Prostate gland (tissue), 2 donors: ENCODE results near the gene ORAI3. TPM values are rescaled to one million over a fixed set of nuclear protein-coding genes. Genes with fewer than 3 reads are reported as not detected.

Source experiments
- DNase-seq: peaks from one replicate; pipeline ENCODE4 v3.0.0-alpha.2; 2019; ENCODE audit warnings: low spot score
- H3K27ac ChIP-seq, 2 donors: fragments of 200-600 bp; sonication (generic); 2 replicates each; pipeline ENCODE4 v1.5.1; 2017 to 2019
- H3K27me3 ChIP-seq: fragments of 200-600 bp; sonication (generic); replicated peaks from 2 replicates; pipeline ENCODE4 v1.5.1; 2019; ENCODE audit not compliant: insufficient read depth
- H3K36me3 ChIP-seq, 2 donors: fragments of 200-600 bp; sonication (generic); 1 replicate in 1 of 2; 2 replicates in 1 of 2; pipeline versions ENCODE4 v1.5.1 to v1.8.1; 2017 to 2019
- H3K4me1 ChIP-seq: fragments of 200-600 bp; sonication (generic); replicated peaks from 2 replicates; pipeline ENCODE4 v1.5.1; 2019
- H3K4me3 ChIP-seq, 2 donors: fragments of 200-600 bp; sonication (generic); 2 replicates each; pipeline ENCODE4 v1.5.1; 2017 to 2019
- H3K9me3 ChIP-seq: fragments of 200-600 bp; sonication (generic); 2 replicates; pipeline ENCODE4 v1.5.1; 2017
- CTCF ChIP-seq, 4 experiments: fragments of 200-600 bp in 2 of 4; fragments of 450-650 bp in 2 of 4; sonication (generic) in 2 of 4; IDR thresholded peaks; 1 replicate in 3 of 4; 2 replicates in 1 of 4; pipeline ENCODE4 v1.5.1; 2016 to 2019; ENCODE audit warnings: antibody characterized with exemption in 4 of 4, mild to moderate bottlenecking in 2 of 4, moderate library complexity in 2 of 4
- POLR2A ChIP-seq: fragments of 450-650 bp; IDR thresholded peaks from one replicate; pipeline ENCODE4 v1.6.1; 2016; ENCODE audit warnings: antibody characterized with exemption, mild to moderate bottlenecking
- POLR2AphosphoS5 ChIP-seq: sonication (generic); formaldehyde crosslinking; IDR thresholded peaks from one replicate; pipeline ENCODE4 v1.6.1; 2017; ENCODE audit warnings: antibody characterized with exemption
- WGBS: methylation state at CpG from one replicate; pipeline ENCODE4 v1.1.5; 2018; 5-methylcytosine and 5-hydroxymethylcytosine counted together
- intact Hi-C: fragments of 100-400 bp; cut with DNase I; formaldehyde crosslinking; loops from one replicate; pipeline ENCODE4 v1.14.2; 2022
- small RNA-seq, 2 donors: library from RNA; depleted of rRNA; stranded (forward); fragments of <200 nt; gene quantifications; one replicate each; pipeline ENCODE3, GENCODE V24; 2016
- total RNA-seq, 2 donors: library from RNA; depleted of rRNA; stranded (reverse); fragments of >200 nt; gene quantifications; one replicate each; pipeline ENCODE4 v1.1.0, GENCODE V29; 2016

Gene ORAI3
- total RNA-seq, 2 donors from 2014 or later, result 74.6 to 114 TPM

GRCh38 chr16:31001507-31002249 lies 52.8 kb downstream of the ORAI3 start:
- H3K4me1 ChIP-seq, result no peaks in the 10 kb centered on the region
- no peaks in the 10 kb centered on the region for H3K36me3 ChIP-seq
- TF ChIP-seq POLR2A, result no peak
- no peak for TF ChIP-seq POLR2AphosphoS5
- TF ChIP-seq CTCF (IDR thresholded peaks at IDR 0.05), result no peak
- no peak overlapping the region for H3K4me3 ChIP-seq
- no peaks in the 10 kb centered on the region for H3K9me3 ChIP-seq
- H3K27ac ChIP-seq, result no peak overlapping the region
- intact Hi-C loops, result no loop called here
- DNase-seq, result no peak
- H3K27me3 ChIP-seq, result no peaks in the 10 kb centered on the region
- 50% methylated on average over 14 of the region's 16 CpGs for WGBS

- H3K9me3 ChIP-seq, result no peaks in the 10 kb centered on the region
- H3K27me3 ChIP-seq, result no peaks in the 10 kb centered on the region
- intact Hi-C loops, result no loop called here
- no peak overlapping the region for H3K4me3 ChIP-seq
- no peak for DNase-seq
- peak overlapping the region in 1 of 2 donors; percentile 39 for H3K27ac ChIP-seq
- no peaks in the 10 kb centered on the region for H3K4me1 ChIP-seq
- TF ChIP-seq POLR2A (no peak), CTCF (IDR thresholded peaks at IDR 0.05) (no peak), POLR2AphosphoS5 (no peak)
- H3K36me3 ChIP-seq, result no peaks in the 10 kb centered on the region
- WGBS, result 29% methylated on average over 10 of the region's 10 CpGs
These were observed 53.4 kb downstream of the ORAI3 start for GRCh38 chr16:31002250-31002700.

GRCh38 chr16:31002862-31003341 lies 54.0 kb downstream of the ORAI3 start:
- no peaks in the 10 kb centered on the region for H3K27me3 ChIP-seq
- no peaks in the 10 kb centered on the region for H3K36me3 ChIP-seq
- H3K4me1 ChIP-seq, result no peaks in the 10 kb centered on the region
- no peak for DNase-seq
- 61% methylated on average over 9 of the region's 9 CpGs for WGBS
- intact Hi-C loops, result no loop called here
- no peak for TF ChIP-seq CTCF (IDR thresholded peaks at IDR 0.05)
- TF ChIP-seq POLR2AphosphoS5, result no peak
- no peak for TF ChIP-seq POLR2A
- H3K27ac ChIP-seq, result peak overlapping the region in 1 of 2 donors; percentile 39
- H3K9me3 ChIP-seq, result no peaks in the 10 kb centered on the region
- H3K4me3 ChIP-seq, result no peak overlapping the region

GRCh38 chr16:31003744-31004143 lies 54.9 kb downstream of the ORAI3 start:
- TF ChIP-seq POLR2A, result no peak
- no peak for TF ChIP-seq CTCF (IDR thresholded peaks at IDR 0.05)
- no peak for TF ChIP-seq POLR2AphosphoS5
- Histone ChIP-seq H3K36me3 (no peaks in the 10 kb centered on the region), H3K4me1 (no peaks in the 10 kb centered on the region), H3K9me3 (no peaks in the 10 kb centered on the region), H3K27ac (no peak overlapping the region), H3K27me3 (no peaks in the 10 kb centered on the region), H3K4me3 (no peak overlapping the region)
- DNase-seq, result no peak
- WGBS, result 89% methylated on average over 6 of the region's 6 CpGs
- intact Hi-C loops, result no loop called here

Small RNA genes within 50 kb of the gene (small RNA-seq; reads per million reads assigned to genes)
- 0 reads per million in 2 donors for gene AC135048.1

Other genes with a start within 250 kb of the ORAI3 start
- 10 to 100 TPM; 42.8 to 79.0 TPM for gene SRCAP, start 249.9 kb upstream of the ORAI3 start, total RNA-seq
- gene PHKG2, start 200.6 kb upstream of the ORAI3 start, total RNA-seq, result 10 to 100 TPM; 37.2 to 45.2 TPM
- 10 to 100 TPM in 1 of 2 donors, 1 to 10 TPM in 1; 3.1 to 13.2 TPM for gene CFAP119, start 187.0 kb upstream of the ORAI3 start, total RNA-seq
- 100 to 1,000 TPM in 1 of 2 donors, 10 to 100 TPM in 1; 89.9 to 113 TPM for gene RNF40, start 186.7 kb upstream of the ORAI3 start, total RNA-seq
- gene ZNF629, start 161.9 kb upstream of the ORAI3 start, total RNA-seq, result 10 to 100 TPM; 17.9 to 24.0 TPM
- gene BCL7C, start 55.0 kb upstream of the ORAI3 start, total RNA-seq, result 10 to 100 TPM; 54.2 to 54.8 TPM
- 10 to 100 TPM in 1 of 2 donors, 1 to 10 TPM in 1; 9.8 to 13.9 TPM for gene CTF1, start 52.5 kb upstream of the ORAI3 start, total RNA-seq
- 100 to 1,000 TPM in 1 of 2 donors, 10 to 100 TPM in 1; 23.5 to 125 TPM for gene FBXL19, start 25.5 kb upstream of the ORAI3 start, total RNA-seq
- 10 to 100 TPM in 1 of 2 donors, 1 to 10 TPM in 1; 10.0 to 29.1 TPM for gene SETD1A, start 8.7 kb downstream of the ORAI3 start, total RNA-seq
- gene HSD3B7, start 36.1 kb downstream of the ORAI3 start, total RNA-seq, result 10 to 100 TPM; 10.3 to 10.7 TPM
- under 1 TPM; 0.36 to 0.91 TPM for gene STX1B, start 61.6 kb downstream of the ORAI3 start, total RNA-seq
- gene STX4, start 84.5 kb downstream of the ORAI3 start, total RNA-seq, result 10 to 100 TPM; 40.7 to 51.7 TPM
- 10 to 100 TPM; 15.6 to 21.4 TPM for gene ZNF668, start 125.2 kb downstream of the ORAI3 start, total RNA-seq
- gene ZNF646, start 125.4 kb downstream of the ORAI3 start, total RNA-seq, result 10 to 100 TPM; 26.3 to 33.7 TPM
- 1 to 10 TPM; 2.5 TPM for gene PRSS53, start 139.9 kb downstream of the ORAI3 start, total RNA-seq
- 100 to 1,000 TPM; 106 to 175 TPM for gene VKORC1, start 145.7 kb downstream of the ORAI3 start, total RNA-seq
- gene BCKDK, start 159.3 kb downstream of the ORAI3 start, total RNA-seq, result 10 to 100 TPM; 78.5 to 80.6 TPM
- gene KAT8, start 168.6 kb downstream of the ORAI3 start, total RNA-seq, result 100 to 1,000 TPM in 1 of 2 donors, 10 to 100 TPM in 1; 92.6 to 115 TPM
- 100 to 1,000 TPM in 1 of 2 donors, 10 to 100 TPM in 1; 29.9 to 118 TPM for gene PRSS8, start 186.7 kb downstream of the ORAI3 start, total RNA-seq
- 1 to 10 TPM; 4.3 to 4.7 TPM for gene PRSS36, start 201.0 kb downstream of the ORAI3 start, total RNA-seq
- gene FUS, start 231.1 kb downstream of the ORAI3 start, total RNA-seq, result 10 to 100 TPM; 48.6 to 87.5 TPM